Measurements from ENCODE around the gene CARTPT.

- TF ChIP-seq GATA2 (IDR thresholded peaks at IDR 0.05; ENCODE audit: low read depth, low read length) (no peak), GATA3 (IDR thresholded peaks at IDR 0.05; ENCODE audit: low read depth, low read length) (no peak)
Measured at GRCh38 chr5:71701407-71701806, 17.7 kb upstream of the CARTPT start.

Data from SH-SY5Y (cell line).